GM13976 (cell line): ENCODE data around the gene ASB16.
A peak's percentile ranks its signal among the peaks of the same experiment; 100 is the strongest.

Source experiments
- DNase-seq: peaks from one replicate; pipeline ENCODE4 v3.0.0; 2012; ENCODE audit warnings: low spot score
- CTCF ChIP-seq: IDR thresholded peaks from 2 replicates; pipeline ENCODE4 v1.5.1; 2012; ENCODE audit warnings: borderline replicate concordance, mild to moderate bottlenecking; ENCODE audit not compliant: insufficient read depth; ENCODE audit errors: extremely low read depth, missing control alignments, control extremely low read depth
- in situ Hi-C: fragments of 300-500 bp; cut with MboI; formaldehyde crosslinking; loops from one replicate; pipeline ENCODE4 v1.12.0; 2022; ENCODE audit warnings: low sequenced_read_pairs, mixed read lengths, inconsistent platforms; ENCODE audit not compliant: unreplicated experiment

ASB16 gene

GRCh38 chr17:44210342-44211192 lies 40.1 kb downstream of the ASB16 start:
- peak; percentile 100 for TF ChIP-seq CTCF
- peak; percentile 93 for DNase-seq

GRCh38 chr17:44211281-44212265 lies 41.1 kb downstream of the ASB16 start:
- DNase-seq, result no peak
- no peak for TF ChIP-seq CTCF
- in situ Hi-C loops, result loop anchor here (25.0 kb wide), 1 partner anchor 301 kb away; the partner anchor contains the start of gene GPATCH8

More at GRCh38 chr17:44210342-44211192, 40.1 kb downstream of the ASB16 start:
- in situ Hi-C loops, result loop anchor here (25.0 kb wide), 1 partner anchor 302 kb away; the partner anchor contains the start of gene GPATCH8

- in situ Hi-C loops, result loop anchor here (25.0 kb wide), 1 partner anchor 300 kb away; the partner anchor contains the start of gene GPATCH8
- no peak for DNase-seq
- TF ChIP-seq CTCF, result no peak
Observed at GRCh38 chr17:44212507-44213402, 42.3 kb downstream of the ASB16 start.

GRCh38 chr17:44213403-44214229 lies 43.1 kb downstream of the ASB16 start:
- no peak for DNase-seq
- no peak for TF ChIP-seq CTCF
- in situ Hi-C loops, result loop anchor here (25.0 kb wide), 1 partner anchor 299 kb away; the partner anchor contains the start of gene GPATCH8

GRCh38 chr17:44214230-44214494 lies 43.7 kb downstream of the ASB16 start:
- DNase-seq, result no peak
- TF ChIP-seq CTCF, result no peak
- in situ Hi-C loops, result loop anchor here (25.0 kb wide), 1 partner anchor 298 kb away; the partner anchor contains the start of gene GPATCH8
